A549 (cell line): Measurements from ENCODE around the gene AP3D1. TPM values are rescaled to one million over a fixed set of nuclear protein-coding genes. Genes with fewer than 3 reads are reported as not detected.
"Not testable (repeated sequence)": the region's sequence is repeated elsewhere in the genome, so short reads cannot be mapped to it uniquely, and the experiment has no call there.

Experiments
- ATAC-seq, 2 experiments: fragments of 200-7000 bp in 1 of 2; fragments of >200 bp in 1 of 2; cut with Nextera tagmentation in 1 of 2; cut with Tn5 transposase in 1 of 2; 3 replicates each; pipeline versions ENCODE4 v1.8.0 to v1.9.1; 2018 to 2020; ENCODE audit warnings: mild to moderate bottlenecking in 1 of 2, moderate library complexity in 1 of 2
- CTCF ChIA-PET: fragments of 300-600 bp; sonication (Branson Sonifier 250); formaldehyde crosslinking; extraction: SDS; loops from one replicate; lab custom pipeline; 2021; ENCODE audit warnings: antibody characterized with exemption, inconsistent platforms; lab: Yijun Ruan, JAX
- POLR2A ChIA-PET: fragments of 350-600 bp; formaldehyde crosslinking; extraction: SDS; loops from one replicate; lab custom pipeline; 2021; ENCODE audit warnings: antibody characterized with exemption, inconsistent platforms; lab: Yijun Ruan, JAX
- DNase-seq, 2 experiments: peaks; one replicate each; pipeline versions ENCODE4 v3.0.0 to v3.0.0-alpha.2; 2011 to 2016; ENCODE audit warnings: low read depth in 1 of 2, low spot score in 1 of 2
- FAIRE-seq: peaks from 2 replicates; lab custom pipeline; 2011; peaks lifted over from hg19 to GRCh38; lab: Jason Lieb, UNC
- H3K27ac ChIP-seq, 2 experiments: fragments of >200 bp; sonication (Bioruptor Twin); formaldehyde crosslinking; 3 replicates each; pipeline ENCODE4 v1.5.1; 2016 to 2017
- H3K4me1 ChIP-seq: fragments of >200 bp; sonication (Bioruptor Twin); formaldehyde crosslinking; 3 replicates; pipeline ENCODE4 v1.6.1; 2016
- H3K4me2 ChIP-seq: fragments of >200 bp; sonication (Bioruptor Twin); formaldehyde crosslinking; 3 replicates; pipeline ENCODE4 v1.6.1; 2016
- H3K4me3 ChIP-seq: fragments of >200 bp; sonication (Bioruptor Twin); formaldehyde crosslinking; 3 replicates; pipeline ENCODE4 v1.5.1; 2016
- H3K9me3 ChIP-seq: fragments of >200 bp; sonication (Bioruptor Twin); formaldehyde crosslinking; 3 replicates; pipeline ENCODE4 v1.6.1; 2016
- CBX2 ChIP-seq: fragments of 200-600 bp; sonication (generic); IDR thresholded peaks from 2 replicates; pipeline ENCODE4 v1.6.1; 2016; ENCODE audit warnings: low read depth, mild to moderate bottlenecking, borderline replicate concordance
- CHD4 ChIP-seq: fragments of 200-600 bp; sonication (generic); IDR thresholded peaks from 2 replicates; pipeline ENCODE4 v1.6.1; 2016; ENCODE audit warnings: antibody characterized with exemption, mild to moderate bottlenecking, borderline replicate concordance
- EHF ChIP-seq: fragments of 250-450 bp; sonication (Bioruptor Pico); IDR thresholded peaks from 2 replicates; pipeline ENCODE4 v1.5.0; 2020; ENCODE audit warnings: mild to moderate bottlenecking
- ESRRA ChIP-seq: fragments of 150-350 bp; IDR thresholded peaks from 2 replicates; pipeline ENCODE4 v1.6.1; 2014; ENCODE audit warnings: mild to moderate bottlenecking, low read length, borderline replicate concordance
- FOSB ChIP-seq: fragments of 250-450 bp; sonication (Bioruptor Pico); IDR thresholded peaks from 2 replicates; pipeline ENCODE4 v1.5.0; 2020; ENCODE audit warnings: mild to moderate bottlenecking, moderate library complexity
- GATA3 ChIP-seq: IDR thresholded peaks from 2 replicates; pipeline ENCODE4 v1.6.1; 2012; ENCODE audit warnings: borderline replicate concordance
- HDAC2 ChIP-seq: fragments of 200-600 bp; sonication (generic); IDR thresholded peaks from 2 replicates; pipeline ENCODE4 v1.6.1; 2016
- HOXA7 ChIP-seq: fragments of 250-450 bp; sonication (Bioruptor Pico); IDR thresholded peaks from 2 replicates; pipeline ENCODE4 v1.5.0; 2020; ENCODE audit warnings: mild to moderate bottlenecking, moderate library complexity
- HOXB5 ChIP-seq: fragments of 250-450 bp; sonication (Bioruptor Pico); IDR thresholded peaks from 2 replicates; pipeline ENCODE4 v1.5.0; 2020; ENCODE audit warnings: mild to moderate bottlenecking, moderate library complexity
- JUN ChIP-seq, 2 experiments: fragments of >200 bp; sonication (Bioruptor Twin); formaldehyde crosslinking; IDR thresholded peaks; 2 replicates in 1 of 2; 3 replicates in 1 of 2; pipeline ENCODE4 v1.6.1; 2016 to 2017
- JUNB ChIP-seq: fragments of >200 bp; sonication (Bioruptor Twin); formaldehyde crosslinking; IDR thresholded peaks from 2 replicates; pipeline ENCODE4 v1.6.1; 2016
- NFE2L2 ChIP-seq: fragments of 150-350 bp; conservative IDR thresholded peaks from 2 replicates; pipeline ENCODE4 v1.6.1; 2014; ENCODE audit warnings: low read length
- RAD21 ChIP-seq, 2 experiments: fragments of >200 bp in 1 of 2; sonication (Bioruptor Twin) in 1 of 2; formaldehyde crosslinking in 1 of 2; IDR thresholded peaks in 1 of 2; conservative IDR thresholded peaks in 1 of 2; 2 replicates in 1 of 2; 3 replicates in 1 of 2; pipeline ENCODE4 v1.6.1; 2012 to 2018; ENCODE audit warnings: inconsistent platforms in 1 of 2
- TP53 ChIP-seq: fragments of 250-450 bp; sonication (Bioruptor Pico); IDR thresholded peaks from 2 replicates; pipeline ENCODE4 v1.5.0; 2021; ENCODE audit warnings: mild to moderate bottlenecking, moderate library complexity
- ZFP36 ChIP-seq: fragments of 450-650 bp; IDR thresholded peaks from 2 replicates; pipeline ENCODE4 v1.6.1; 2014; ENCODE audit warnings: borderline replicate concordance; ENCODE audit not compliant: partially characterized antibody
- WGBS: methylation state at CpG from one replicate; pipeline ENCODE4 v1.1.6; 2017; ENCODE audit errors: missing lambda C conversion rate; 5-methylcytosine and 5-hydroxymethylcytosine counted together
- polyA plus RNA-seq, 4 experiments: library from polyadenylated mRNA; depleted of rRNA in 3 of 4; stranded (reverse); fragments of >200 nt; fragmentation: RNase III in 1 of 4; extraction: RNeasy Plus Mini Kit Qiagen cat#74134 plus additional on column Dnase treatment in 1 of 4; gene quantifications; 2 replicates in 3 of 4; 3 replicates in 1 of 4; pipeline ENCODE4 v1.2.3, GENCODE V29; 2011 to 2017
- TF ChIP-seq, protein P1 (sequence below): fragments of >200 bp; sonication (Bioruptor Twin); formaldehyde crosslinking; IDR thresholded peaks from 3 replicates; pipeline ENCODE4 v1.6.1; 2016
- TF ChIP-seq, protein P2 (sequence below): fragments of >200 bp; sonication (Bioruptor Twin); formaldehyde crosslinking; IDR thresholded peaks from 3 replicates; pipeline ENCODE4 v1.5.1; 2016
- TF ChIP-seq, protein P3 (sequence below): fragments of 450-650 bp; IDR thresholded peaks from 2 replicates; pipeline ENCODE4 v1.6.1; 2014; ENCODE audit warnings: antibody characterized with exemption
- TF ChIP-seq, protein P4 (sequence below): fragments of 250-450 bp; sonication (Bioruptor Pico); IDR thresholded peaks from 2 replicates; pipeline ENCODE4 v1.5.0; 2020; ENCODE audit warnings: low read depth, mild to moderate bottlenecking, moderate library complexity

AP3D1 gene
- polyA plus RNA-seq, 2 of the 4 experiments (the other 2 are of a cell fraction) = 44.4 to 66.9 TPM

DNA sequence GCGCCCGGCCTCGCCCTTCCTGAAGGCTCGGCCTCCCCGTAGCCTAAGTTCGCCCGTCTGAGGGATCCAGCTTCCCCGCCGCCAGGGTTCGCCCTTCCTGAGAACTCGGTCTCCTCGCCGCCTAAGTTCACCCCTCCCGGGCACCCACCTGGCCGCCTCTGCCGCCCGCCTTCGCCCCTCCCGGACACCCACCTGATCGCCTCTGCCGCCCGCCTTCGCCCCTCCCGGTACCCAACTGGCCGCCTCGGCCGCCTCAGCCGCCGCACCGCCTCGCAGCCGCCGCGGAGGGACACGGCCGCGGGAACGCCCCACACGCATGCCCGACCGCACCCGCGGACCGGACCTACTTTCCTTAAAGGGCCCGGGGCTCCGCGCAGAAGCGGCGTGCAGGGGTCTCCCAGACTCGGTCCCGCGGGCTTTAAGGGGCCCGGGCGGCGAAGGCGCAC is 55.3 kb downstream of the AP3D1 start, which contains the start of gene MOB3A (continued):
- TF ChIP-seq, protein P1, sequence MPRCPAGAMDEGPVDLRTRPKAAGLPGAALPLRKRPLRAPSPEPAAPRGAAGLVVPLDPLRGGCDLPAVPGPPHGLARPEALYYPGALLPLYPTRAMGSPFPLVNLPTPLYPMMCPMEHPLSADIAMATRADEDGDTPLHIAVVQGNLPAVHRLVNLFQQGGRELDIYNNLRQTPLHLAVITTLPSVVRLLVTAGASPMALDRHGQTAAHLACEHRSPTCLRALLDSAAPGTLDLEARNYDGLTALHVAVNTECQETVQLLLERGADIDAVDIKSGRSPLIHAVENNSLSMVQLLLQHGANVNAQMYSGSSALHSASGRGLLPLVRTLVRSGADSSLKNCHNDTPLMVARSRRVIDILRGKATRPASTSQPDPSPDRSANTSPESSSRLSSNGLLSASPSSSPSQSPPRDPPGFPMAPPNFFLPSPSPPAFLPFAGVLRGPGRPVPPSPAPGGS = no peak
- TF ChIP-seq, protein P2, sequence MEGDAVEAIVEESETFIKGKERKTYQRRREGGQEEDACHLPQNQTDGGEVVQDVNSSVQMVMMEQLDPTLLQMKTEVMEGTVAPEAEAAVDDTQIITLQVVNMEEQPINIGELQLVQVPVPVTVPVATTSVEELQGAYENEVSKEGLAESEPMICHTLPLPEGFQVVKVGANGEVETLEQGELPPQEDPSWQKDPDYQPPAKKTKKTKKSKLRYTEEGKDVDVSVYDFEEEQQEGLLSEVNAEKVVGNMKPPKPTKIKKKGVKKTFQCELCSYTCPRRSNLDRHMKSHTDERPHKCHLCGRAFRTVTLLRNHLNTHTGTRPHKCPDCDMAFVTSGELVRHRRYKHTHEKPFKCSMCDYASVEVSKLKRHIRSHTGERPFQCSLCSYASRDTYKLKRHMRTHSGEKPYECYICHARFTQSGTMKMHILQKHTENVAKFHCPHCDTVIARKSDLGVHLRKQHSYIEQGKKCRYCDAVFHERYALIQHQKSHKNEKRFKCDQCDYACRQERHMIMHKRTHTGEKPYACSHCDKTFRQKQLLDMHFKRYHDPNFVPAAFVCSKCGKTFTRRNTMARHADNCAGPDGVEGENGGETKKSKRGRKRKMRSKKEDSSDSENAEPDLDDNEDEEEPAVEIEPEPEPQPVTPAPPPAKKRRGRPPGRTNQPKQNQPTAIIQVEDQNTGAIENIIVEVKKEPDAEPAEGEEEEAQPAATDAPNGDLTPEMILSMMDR = peak; percentile 39; the same call in 2 of the 3 replicates
- TF ChIP-seq HOXB5 (CRISPR knock-in tag) (0 out of 2 replicates have a peak, but pooled peaks have one; percentile 35), FOSB (CRISPR knock-in tag) (no peak)

DNA sequence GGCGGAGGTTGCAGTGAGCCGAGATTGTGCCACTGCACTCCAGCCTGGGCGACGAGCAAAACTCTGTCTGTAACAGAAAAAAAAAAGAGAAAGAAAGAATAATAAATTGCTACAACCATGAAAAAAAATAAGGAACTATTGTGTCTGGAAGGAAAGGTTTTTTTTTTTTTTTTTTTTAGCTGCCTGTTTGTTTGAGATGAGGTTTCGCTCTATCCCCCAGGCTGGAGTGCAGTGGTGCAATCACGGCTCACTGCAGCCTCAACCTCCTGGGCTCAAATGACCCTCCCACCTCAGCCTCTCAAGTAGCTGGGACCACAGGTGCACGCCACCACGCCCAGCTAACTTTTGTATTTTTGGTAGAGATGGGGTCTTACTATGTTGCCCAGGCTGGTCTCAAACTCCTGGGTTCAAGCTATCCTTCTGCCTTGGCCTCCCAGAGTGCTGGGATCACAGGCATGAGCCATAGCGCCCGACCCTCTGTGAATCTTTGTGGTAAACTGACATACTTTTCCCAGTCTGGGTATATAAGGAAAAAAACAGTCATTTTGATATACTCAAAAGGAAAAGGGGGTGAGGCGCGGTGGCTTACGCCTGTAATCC is 59.3 kb downstream of the AP3D1 start:
- ATAC-seq, FAIRE-seq, H3K9me3 ChIP-seq, DNase-seq, H3K4me2 ChIP-seq, H3K4me3 ChIP-seq, H3K27ac ChIP-seq: not testable (repeated sequence)
- POLR2A ChIA-PET = interaction anchor here (0.6 kb wide), 1 partner anchor 28 kb away, joined by 5 read pairs; no protein-coding TSS in a partner anchor
- CTCF ChIA-PET = interaction anchor here (1.6 to 3.2 kb wide), 2 partner anchors 23 to 73 kb away, joined by 5 to 13 read pairs; no protein-coding TSS in a partner anchor
- H3K4me1 ChIP-seq = peaks cover 15% of the 10 kb centered on the region; the same call in 2 of the 3 replicates
- WGBS = 93% methylated on average over 13 of the region's 13 CpGs

DNA sequence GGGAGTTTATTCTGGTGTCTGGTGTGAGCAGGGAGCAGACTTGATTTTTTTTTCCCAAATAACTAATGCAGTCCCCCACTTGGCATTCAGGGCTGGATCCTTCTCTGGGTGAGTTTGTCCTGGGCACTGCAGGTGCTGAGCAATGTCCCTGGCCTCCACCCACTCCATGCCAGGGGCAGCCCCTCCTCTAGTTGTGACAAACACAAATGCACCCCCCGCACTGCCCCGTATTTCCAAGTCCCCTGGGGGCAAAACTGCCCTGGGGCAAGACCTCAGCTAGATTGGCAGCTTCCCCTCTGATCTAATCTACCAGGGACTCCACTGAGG is 61.7 kb downstream of the AP3D1 start:
- H3K4me2 ChIP-seq = no peak overlapping the region
- peaks cover 10% of the 10 kb centered on the region; the same call in 2 of the 3 replicates for H3K4me1 ChIP-seq
- no peaks in the 10 kb centered on the region for H3K9me3 ChIP-seq
- CTCF ChIA-PET = interaction anchor here (1.0 to 3.2 kb wide), 2 partner anchors 18 to 20 kb away, joined by 3 to 13 read pairs; no protein-coding TSS in a partner anchor
- no peak overlapping the region for H3K27ac ChIP-seq
- TF ChIP-seq FOSB (CRISPR knock-in tag) = no peak
- no peak for TF ChIP-seq ESRRA
- TF ChIP-seq CHD4 = no peak
- TF ChIP-seq HOXA7 (CRISPR knock-in tag) = no peak
- TF ChIP-seq ZFP36 = no peak
- no peak for TF ChIP-seq NFE2L2
- TF ChIP-seq GATA3 = no peak
- TF ChIP-seq, protein P1 = no peak
- TF ChIP-seq JUN (IDR thresholded peaks at IDR 0.05) = no peak
- TF ChIP-seq HDAC2 = no peak
- TF ChIP-seq, all 56 proteins: peak for 0
- WGBS = 75% methylated on average over 1 of the region's 2 CpGs
- DNase-seq = no peak
- H3K4me3 ChIP-seq = no peak overlapping the region
- ATAC-seq = no peak
- FAIRE-seq = no peak
- POLR2A ChIA-PET = no interaction called here

DNA sequence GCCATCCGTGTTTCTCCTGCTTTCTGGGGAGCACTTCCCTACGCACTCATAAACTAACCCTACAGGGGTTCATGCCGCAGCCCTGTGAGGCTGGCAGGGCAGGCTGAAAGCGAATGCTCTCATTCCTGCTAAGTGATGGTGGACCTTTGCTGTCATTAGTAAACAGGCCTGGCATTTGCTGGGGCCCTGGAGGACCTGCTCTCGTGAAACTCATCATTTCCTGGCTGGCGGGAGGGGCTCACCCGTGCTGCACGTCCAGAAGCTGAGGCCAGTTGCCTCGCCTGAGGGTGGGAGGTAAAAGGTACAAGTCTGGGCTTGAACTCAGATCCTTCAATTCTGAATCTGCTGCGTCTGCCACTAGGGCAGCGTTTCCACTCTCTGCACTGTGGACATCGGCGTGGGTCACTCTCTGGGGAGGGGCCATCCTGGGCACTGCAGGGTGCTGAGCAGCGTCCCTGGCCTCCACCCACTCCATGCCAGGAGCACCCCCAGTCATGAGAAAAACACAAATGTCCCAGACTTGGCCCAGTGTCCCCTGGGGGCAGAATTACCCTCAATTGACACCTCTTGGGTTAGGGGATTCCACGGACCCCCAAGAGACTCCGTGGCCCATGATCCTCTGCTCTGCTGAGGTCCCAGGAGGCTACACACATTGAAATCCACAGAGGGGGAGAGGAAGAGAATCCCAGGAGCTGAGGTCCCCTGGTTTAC is 62.2 kb downstream of the AP3D1 start:
- FAIRE-seq = no peak
- ChIA-PET CTCF (interaction anchor here (1.0 to 3.2 kb wide), 2 partner anchors 17 to 20 kb away, joined by 3 to 13 read pairs; no protein-coding TSS in a partner anchor), POLR2A (no interaction called here)
- H3K27ac ChIP-seq = peak overlapping the region in 1 of 2 experiments; percentile 40; a peak in 2 of 6 replicates
- ATAC-seq = no peak
- H3K9me3 ChIP-seq = no peaks in the 10 kb centered on the region
- TF ChIP-seq, protein P3, sequence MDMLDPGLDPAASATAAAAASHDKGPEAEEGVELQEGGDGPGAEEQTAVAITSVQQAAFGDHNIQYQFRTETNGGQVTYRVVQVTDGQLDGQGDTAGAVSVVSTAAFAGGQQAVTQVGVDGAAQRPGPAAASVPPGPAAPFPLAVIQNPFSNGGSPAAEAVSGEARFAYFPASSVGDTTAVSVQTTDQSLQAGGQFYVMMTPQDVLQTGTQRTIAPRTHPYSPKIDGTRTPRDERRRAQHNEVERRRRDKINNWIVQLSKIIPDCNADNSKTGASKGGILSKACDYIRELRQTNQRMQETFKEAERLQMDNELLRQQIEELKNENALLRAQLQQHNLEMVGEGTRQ = no peak
- no peak for TF ChIP-seq RAD21 (conservative IDR thresholded peaks at IDR 0.05 in 1 of 2, IDR thresholded peaks at IDR 0.05 in 1 of 2)
- TF ChIP-seq JUNB = no peak
- no peak for TF ChIP-seq EHF (CRISPR knock-in tag)
- TF ChIP-seq CBX2 = no peak
- TF ChIP-seq, protein P4, sequence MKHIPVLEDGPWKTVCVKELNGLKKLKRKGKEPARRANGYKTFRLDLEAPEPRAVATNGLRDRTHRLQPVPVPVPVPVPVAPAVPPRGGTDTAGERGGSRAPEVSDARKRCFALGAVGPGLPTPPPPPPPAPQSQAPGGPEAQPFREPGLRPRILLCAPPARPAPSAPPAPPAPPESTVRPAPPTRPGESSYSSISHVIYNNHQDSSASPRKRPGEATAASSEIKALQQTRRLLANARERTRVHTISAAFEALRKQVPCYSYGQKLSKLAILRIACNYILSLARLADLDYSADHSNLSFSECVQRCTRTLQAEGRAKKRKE (CRISPR knock-in tag) = no peak
- TF ChIP-seq FOSB (CRISPR knock-in tag) = no peak
- TF ChIP-seq TP53 (CRISPR knock-in tag) = no peak
- DNase-seq = no peak
- H3K4me3 ChIP-seq = no peak overlapping the region
- H3K4me2 ChIP-seq = no peak overlapping the region
- WGBS = 80% methylated on average over 8 of the region's 16 CpGs
- peaks cover 8% of the 10 kb centered on the region; the same call in 2 of the 3 replicates for H3K4me1 ChIP-seq
